Lung (tissue), 12 donors: Measurements from ENCODE around the gene MYLK. TPM values are rescaled to one million over a fixed set of nuclear protein-coding genes. Genes with fewer than 3 reads are reported as not detected.

Source experiments
- ATAC-seq: fragments of 200-7000 bp; cut with Tn5 transposase; one replicate; pipeline ENCODE4 v1.9.1; 2020; ENCODE audit warnings: moderate number of reproducible peaks; ENCODE audit not compliant: insufficient read depth, low FRiP score
- DNase-seq, 3 donors: peaks; one replicate each; pipeline ENCODE4 v3.0.0-alpha.2; 2013 to 2017
- H3K27ac ChIP-seq, 2 donors: one replicate each; pipeline ENCODE4 v1.5.1; 2013; ENCODE audit warnings: mild to moderate bottlenecking in 2 of 2, moderate library complexity in 2 of 2, control low read depth in 1 of 2, inconsistent platforms in 1 of 2, low read depth in 1 of 2, low read length in 1 of 2
- H3K27me3 ChIP-seq, 3 donors: one replicate each; pipeline ENCODE4 v1.5.1; 2013; ENCODE audit warnings: low read length in 2 of 3; ENCODE audit not compliant: control insufficient read depth in 3 of 3, insufficient read depth in 3 of 3
- H3K36me3 ChIP-seq, 4 donors: one replicate each; pipeline ENCODE4 v1.5.1; 2013; ENCODE audit warnings: low read length in 4 of 4, mild to moderate bottlenecking in 1 of 4, moderate library complexity in 1 of 4; ENCODE audit not compliant: control insufficient read depth in 4 of 4, insufficient read depth in 4 of 4
- H3K4me1 ChIP-seq, 5 donors: one replicate each; pipeline ENCODE4 v1.5.1; 2013; ENCODE audit warnings: low read length in 5 of 5, mild to moderate bottlenecking in 2 of 5, moderate library complexity in 1 of 5; ENCODE audit not compliant: control insufficient read depth in 5 of 5, insufficient read depth in 5 of 5
- H3K4me3 ChIP-seq: one replicate; pipeline ENCODE4 v1.5.1; 2013; ENCODE audit warnings: mild to moderate bottlenecking, control low read depth, moderate library complexity
- H3K9ac ChIP-seq, 2 donors: one replicate each; pipeline ENCODE4 v1.5.1; 2013; ENCODE audit warnings: low read length in 2 of 2, control low read depth in 1 of 2; ENCODE audit not compliant: insufficient read depth in 1 of 2
- H3K9me3 ChIP-seq, 4 donors: one replicate each; pipeline ENCODE4 v1.5.1; 2013; ENCODE audit warnings: low read length in 3 of 4, mild to moderate bottlenecking in 1 of 4, moderate library complexity in 1 of 4; ENCODE audit not compliant: control insufficient read depth in 4 of 4, insufficient read depth in 3 of 4
- CTCF ChIP-seq: IDR thresholded peaks from 2 replicates; pipeline ENCODE4 v1.5.1; 2012; ENCODE audit warnings: mild to moderate bottlenecking; ENCODE audit errors: control extremely low read depth, extremely low read depth
- WGBS, 2 donors: extraction: QIAGEN DNeasy Blood & Tissue Kit; methylation state at CpG; one replicate each; pipeline ENCODE4 v1.1.7; 2013; 5-methylcytosine and 5-hydroxymethylcytosine counted together
- polyA plus RNA-seq, 2 donors: library from polyadenylated mRNA; stranded (reverse); fragments of 200-250 nt; gene quantifications; one replicate each; pipeline ENCODE4 v1.2.1, GENCODE V29; 2013
- total RNA-seq, 2 donors: library from RNA; depleted of rRNA in 1 of 2; stranded (reverse); fragments of >200 nt in 1 of 2; gene quantifications; one replicate each; pipeline ENCODE4 v1.2.1, GENCODE V29; 2014 to 2021
- donor health status: control.
- donor health status: control.
- donor health status: Bipolar disorder and iron deficiency.
- donor health status: healthy.
- donor health status: DM: yes; HTN: yes; CAD: no.

Gene MYLK
- total and polyA plus RNA-seq, 4 donors = 23.3 to 324 (median 112) TPM

- peaks cover 0 to 48% (median 3%) of the 10 kb centered on the region in 5 donors for H3K4me1 ChIP-seq
- no peak for ATAC-seq
- no peak overlapping the region for H3K27ac ChIP-seq
- H3K36me3 ChIP-seq = peaks cover 0 to 14% (median 6%) of the 10 kb centered on the region in 4 donors
- TF ChIP-seq CTCF = no peak
- no peak for DNase-seq
- H3K9me3 ChIP-seq = no peaks in the 10 kb centered on the region
- no peaks in the 10 kb centered on the region for H3K27me3 ChIP-seq
- 72 to 81% methylated on average over 4 of the region's 4 CpGs for WGBS, 2 donors
- no peak overlapping the region for H3K4me3 ChIP-seq
- H3K9ac ChIP-seq = no peak overlapping the region
Measured at GRCh38 chr3:123795471-123796251, 88.5 kb downstream of the MYLK start.

GRCh38 chr3:123793425-123793824 is 90.7 kb downstream of the MYLK start:
- Histone ChIP-seq H3K27me3 (no peaks in the 10 kb centered on the region), H3K27ac (no peak overlapping the region), H3K9ac (no peak overlapping the region), H3K4me3 (no peak overlapping the region), H3K4me1 (peaks cover 0 to 44% (median 13%) of the 10 kb centered on the region in 5 donors), H3K9me3 (no peaks in the 10 kb centered on the region), H3K36me3 (peaks cover 0 to 18% (median 8%) of the 10 kb centered on the region in 4 donors)
- ATAC-seq (no peak), DNase-seq (no peak)
- TF ChIP-seq CTCF = no peak
- 88 to 89% methylated on average over 9 of the region's 9 CpGs for WGBS, 2 donors

- DNase-seq = no peak
- Histone ChIP-seq H3K4me3 (no peak overlapping the region), H3K27ac (no peak overlapping the region), H3K9me3 (no peaks in the 10 kb centered on the region), H3K27me3 (no peaks in the 10 kb centered on the region), H3K9ac (no peak overlapping the region), H3K36me3 (peaks cover 0 to 21% (median 9%) of the 10 kb centered on the region in 4 donors), H3K4me1 (peaks cover 0 to 36% (median 18%) of the 10 kb centered on the region in 5 donors)
- WGBS, 2 donors = 81 to 91% methylated on average over 6 of the region's 6 CpGs
- TF ChIP-seq CTCF = no peak
- no peak for ATAC-seq
Measured at GRCh38 chr3:123792473-123793201, 91.5 kb downstream of the MYLK start.
